K562 (cell line): ENCODE measurements around the gene ELOB. TPM values are rescaled to one million over a fixed set of nuclear protein-coding genes. Genes with fewer than 3 reads are reported as not detected.

Experiments
- ATAC-seq: fragments of 200-7000 bp; cut with Tn5 transposase; 3 replicates; pipeline ENCODE4 v1.9.1; 2020; ENCODE audit warnings: moderate library complexity
- BruUV-seq: library from RNA; stranded (reverse); fragments of 400-500 nt; replicated peaks from 2 replicates; lab custom pipeline; 2021; lab: Mats Ljungman, UMichigan
- CTCF ChIA-PET: fragments of 300-600 bp; formaldehyde crosslinking; extraction: SDS; loops from one replicate; lab custom pipeline; 2021; ENCODE audit warnings: low intra/inter-chr PET ratio; lab: Yijun Ruan, JAX
- POLR2A ChIA-PET: fragments of 300-600, 350-650 bp; sonication (Branson Sonifier 250); formaldehyde crosslinking; extraction: SDS; loops from one replicate; lab custom pipeline; 2021; ENCODE audit warnings: antibody characterized with exemption, inconsistent platforms; lab: Yijun Ruan, JAX
- DNase-seq, 4 experiments: peaks; one replicate each; pipeline versions ENCODE4 v3.0.0 to v3.0.0-alpha.2; 2011 to 2018; ENCODE audit warnings: low spot score in 3 of 4, mixed read lengths in 3 of 4; ENCODE audit errors: extremely low read depth in 1 of 4
- FAIRE-seq: peaks from 2 replicates; lab custom pipeline; 2011; peaks lifted over from hg19 to GRCh38; lab: Jason Lieb, UNC
- H2AFZ ChIP-seq: 2 replicates; pipeline ENCODE4 v1.6.0; 2011; ENCODE audit warnings: low read depth, low read length, control low read depth, inconsistent platforms
- H3K27ac ChIP-seq: fragments of 200-600 bp; 3 replicates; pipeline ENCODE4 v1.8.0; 2011; ENCODE audit warnings: low read depth, mild to moderate bottlenecking, control low read depth, inconsistent platforms, low read length, moderate library complexity, mixed read lengths; ENCODE audit errors: extremely low read depth
- H3K27me3 ChIP-seq, 2 experiments: fragments of 300-600 bp in 1 of 2; 2 replicates in 1 of 2; 3 replicates in 1 of 2; pipeline versions ENCODE4 v1.6.0 to v1.8.0; 2011; ENCODE audit warnings: inconsistent platforms in 2 of 2, low read length in 2 of 2, mild to moderate bottlenecking in 1 of 2, mixed read lengths in 1 of 2, moderate library complexity in 1 of 2; ENCODE audit not compliant: control insufficient read depth in 2 of 2, insufficient read depth in 2 of 2
- H3K36me3 ChIP-seq: fragments of 300-600 bp; 3 replicates; pipeline ENCODE4 v1.8.0; 2011; ENCODE audit warnings: mild to moderate bottlenecking, low read length, inconsistent platforms; ENCODE audit not compliant: control insufficient read depth, insufficient read depth
- H3K4me1 ChIP-seq, 2 experiments: fragments of 200-600 bp in 1 of 2; replicated peaks in 1 of 2; 2 replicates in 1 of 2; 3 replicates in 1 of 2; pipeline versions ENCODE4 v1.5.1 to v1.8.0; 2011; ENCODE audit warnings: inconsistent platforms in 2 of 2, low read length in 2 of 2, mild to moderate bottlenecking in 1 of 2, mixed read lengths in 1 of 2, moderate library complexity in 1 of 2; ENCODE audit not compliant: control insufficient read depth in 2 of 2, insufficient read depth in 2 of 2
- H3K4me2 ChIP-seq: 2 replicates; pipeline ENCODE4 v1.6.1; 2011; ENCODE audit warnings: low read length, control low read depth, inconsistent platforms, mixed read lengths; ENCODE audit not compliant: insufficient read depth
- H3K4me3 ChIP-seq: fragments of 200-600 bp; sonication (generic), shearing (Covaris generic); 2 replicates; pipeline ENCODE4 v1.5.1; 2016; ENCODE audit warnings: control low read depth, inconsistent platforms
- H3K79me2 ChIP-seq: fragments of 200-600 bp; 3 replicates; pipeline ENCODE4 v1.8.0; 2011; ENCODE audit warnings: low read length, inconsistent platforms; ENCODE audit not compliant: control insufficient read depth, insufficient read depth
- H3K9ac ChIP-seq, 2 experiments: 2 replicates each; pipeline versions ENCODE4 v1.6.0 to v1.6.1; 2011; ENCODE audit warnings: low read depth in 2 of 2, low read length in 2 of 2, control low read depth in 1 of 2, inconsistent platforms in 1 of 2, mild to moderate bottlenecking in 1 of 2, mixed read lengths in 1 of 2; ENCODE audit not compliant: insufficient read depth in 1 of 2
- H3K9me1 ChIP-seq: one replicate; pipeline ENCODE4 v1.6.0; 2011; ENCODE audit warnings: inconsistent platforms, mild to moderate bottlenecking, low read length, moderate library complexity; ENCODE audit not compliant: control insufficient read depth, insufficient read depth
- H3K9me3 ChIP-seq: replicated peaks from 2 replicates; pipeline ENCODE4 v1.5.1; 2011; ENCODE audit warnings: low read depth, low read length, inconsistent platforms; ENCODE audit not compliant: control insufficient read depth, insufficient read depth
- H4K20me1 ChIP-seq: replicated peaks from 2 replicates; pipeline ENCODE4 v1.6.1; 2011; ENCODE audit warnings: low read length, inconsistent platforms, mixed read lengths; ENCODE audit not compliant: control insufficient read depth, insufficient read depth
- POLR2AphosphoS5 ChIP-seq: IDR thresholded peaks from 2 replicates; pipeline ENCODE4 v1.6.1; 2011; ENCODE audit warnings: mild to moderate bottlenecking, low read depth, low read length, moderate library complexity; ENCODE audit not compliant: control insufficient read depth, insufficient read depth
- SOX6 ChIP-seq: fragments of 450-650 bp; IDR thresholded peaks from 2 replicates; pipeline ENCODE4 v1.6.1; 2014; ENCODE audit warnings: mild to moderate bottlenecking
- SUPT5H ChIP-seq: fragments of 450-650 bp; IDR thresholded peaks from 2 replicates; pipeline ENCODE4 v1.6.1; 2016
- TAF7 ChIP-seq: fragments of 450-650 bp; IDR thresholded peaks from 2 replicates; pipeline ENCODE4 v1.6.1; 2016; ENCODE audit warnings: missing genetic modification characterization, missing compliant biosample characterization
- TEAD4 ChIP-seq, 2 experiments: sonication (generic) in 1 of 2; formaldehyde crosslinking in 1 of 2; IDR thresholded peaks; 2 replicates each; pipeline versions ENCODE4 v1.6.1 to v1.8.0; 2012 to 2022; ENCODE audit warnings: borderline replicate concordance in 1 of 2, inconsistent platforms in 1 of 2, low read length in 1 of 2, mild to moderate bottlenecking in 1 of 2, missing genetic modification reagents in 1 of 2
- WGBS: fragments of 100-300 bp; shearing (Covaris generic); methylation state at CpG from one replicate; pipeline ENCODE4 v1.1.6; 2016; ENCODE audit warnings: low coverage, mixed read lengths; ENCODE audit not compliant: insufficient coverage; ENCODE audit errors: missing lambda C conversion rate; 5-methylcytosine and 5-hydroxymethylcytosine counted together
- in situ Hi-C: fragments of 300-500 bp; cut with MboI; formaldehyde crosslinking; loops from 4 replicates; pipeline ENCODE4 v1.15.0; 2018; ENCODE audit warnings: inconsistent platforms, mixed read lengths
- intact Hi-C: fragments of 100-400 bp; cut with micrococcal nuclease; formaldehyde crosslinking; loops from 2 replicates; pipeline ENCODE4 v1.14.2; 2022
- polyA plus RNA-seq, 8 experiments: library from polyadenylated mRNA; depleted of rRNA in 4 of 8; stranded (reverse) in 5 of 8; unstranded in 3 of 8; fragments of >200 nt; fragmentation: Nextera tagmentation in 2 of 8; fragmentation: Illumina TruSeq in 1 of 8; extraction: Ambion mirVana in 2 of 8; extraction: Trizol in 1 of 8; gene quantifications; 2 replicates each; pipeline versions ENCODE4 v1.2.1 to v1.2.3, GENCODE V29; 2011 to 2014; ENCODE audit warnings: inconsistent platforms in 1 of 8, missing spikeins in 1 of 8
- total RNA-seq, 7 experiments: library from RNA; depleted of rRNA in 6 of 7; stranded (reverse); fragments of >200 nt in 6 of 7; fragmentation: Illumina TruSeq in 2 of 7; extraction: Trizol in 2 of 7; gene quantifications; 2 replicates each; pipeline versions ENCODE4 v1.2.1 to v1.2.3, GENCODE V29; 2011 to 2021; ENCODE audit warnings: low replicate concordance in 1 of 7
- TF ChIP-seq, protein P1 (sequence below): fragments of 250-450 bp; sonication (Bioruptor Pico); IDR thresholded peaks from 2 replicates; pipeline ENCODE4 v1.5.1; 2021; ENCODE audit warnings: mild to moderate bottlenecking
- TF ChIP-seq, protein P2 (sequence below), 2 experiments: IDR thresholded peaks; 2 replicates each; pipeline ENCODE4 v1.6.1; 2011; ENCODE audit warnings: borderline replicate concordance in 1 of 2, control low read depth in 1 of 2, low read depth in 1 of 2, low read length in 1 of 2, mild to moderate bottlenecking in 1 of 2, mixed read lengths in 1 of 2, moderate library complexity in 1 of 2; ENCODE audit not compliant: insufficient read depth in 1 of 2, insufficient read length in 1 of 2, poor library complexity in 1 of 2, severe bottlenecking in 1 of 2; ENCODE audit errors: extremely low read depth in 1 of 2

The ELOB gene
- total and polyA plus RNA-seq, 9 of the 15 experiments (the other 6 are each of a cell fraction or from before 2014, with no cell fraction given), result 63.2 to 791 (median 237) TPM

DNA sequence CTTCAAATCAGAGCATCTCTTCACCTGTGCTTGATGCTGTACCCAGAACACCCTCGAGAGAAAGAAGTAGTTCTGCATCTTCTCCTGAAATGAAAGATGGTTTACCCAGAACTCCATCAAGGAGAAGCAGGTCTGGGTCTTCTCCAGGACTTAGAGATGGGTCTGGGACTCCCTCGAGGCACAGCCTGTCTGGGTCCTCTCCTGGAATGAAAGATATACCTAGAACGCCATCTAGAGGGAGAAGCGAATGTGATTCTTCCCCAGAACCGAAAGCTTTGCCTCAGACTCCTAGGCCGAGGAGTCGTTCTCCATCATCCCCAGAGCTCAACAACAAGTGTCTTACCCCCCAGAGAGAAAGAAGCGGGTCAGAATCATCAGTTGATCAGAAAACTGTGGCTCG, 12.4 kb downstream of the ELOB start:
- no peak for DNase-seq
- H3K9me3 ChIP-seq, result peaks cover 20% of the 10 kb centered on the region
- H3K9ac ChIP-seq, result no peak overlapping the region
- intact Hi-C loops (no loop called here), in situ Hi-C loops (no loop called here)
- H3K36me3 ChIP-seq, result peaks cover 100% of the 10 kb centered on the region
- no peak overlapping the region for H3K27ac ChIP-seq
- ChIA-PET CTCF (interaction anchor here (0.5 kb wide), 1 partner anchor 511 kb away, joined by 4 read pairs; no protein-coding TSS in a partner anchor), POLR2A (interaction anchor here (1.6 to 9.0 kb wide), 4 partner anchors 9 to 52 kb away, joined by 4 to 96 read pairs (median 16); partner anchors contain the start of genes ELOB, PRSS21 and SRRM2)
- TF ChIP-seq POLR2AphosphoS5 (0 out of 2 replicates have a peak, but pooled peaks have one; percentile 19), SUPT5H (0 out of 2 replicates have a peak, but pooled peaks have one; percentile 10), SOX6 (peak; percentile 8; the same call in 1 of the 2 replicates), TEAD4 (IDR thresholded peaks at IDR 0.05; ENCODE audit: low read length) (0 out of 2 replicates have a peak, but pooled peaks have one; percentile 9), TEAD4 (CRISPR knock-in tag; IDR thresholded peaks at IDR 0.05; ENCODE audit: borderline replicate concordance) (no peak), TAF7 (tag) (no peak)
- TF ChIP-seq, protein P1, sequence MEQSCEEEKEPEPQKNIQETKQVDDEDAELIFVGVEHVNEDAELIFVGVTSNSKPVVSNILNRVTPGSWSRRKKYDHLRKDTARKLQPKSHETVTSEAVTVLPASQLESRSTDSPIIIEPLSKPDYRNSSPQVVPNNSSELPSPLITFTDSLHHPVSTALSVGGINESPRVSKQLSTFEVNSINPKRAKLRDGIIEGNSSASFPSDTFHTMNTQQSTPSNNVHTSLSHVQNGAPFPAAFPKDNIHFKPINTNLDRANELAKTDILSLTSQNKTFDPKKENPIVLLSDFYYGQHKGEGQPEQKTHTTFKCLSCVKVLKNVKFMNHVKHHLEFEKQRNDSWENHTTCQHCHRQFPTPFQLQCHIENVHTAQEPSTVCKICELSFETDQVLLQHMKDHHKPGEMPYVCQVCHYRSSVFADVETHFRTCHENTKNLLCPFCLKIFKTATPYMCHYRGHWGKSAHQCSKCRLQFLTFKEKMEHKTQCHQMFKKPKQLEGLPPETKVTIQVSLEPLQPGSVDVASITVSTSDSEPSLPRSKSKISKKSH (CRISPR knock-in tag), result no peak
- TF ChIP-seq, protein P2, sequence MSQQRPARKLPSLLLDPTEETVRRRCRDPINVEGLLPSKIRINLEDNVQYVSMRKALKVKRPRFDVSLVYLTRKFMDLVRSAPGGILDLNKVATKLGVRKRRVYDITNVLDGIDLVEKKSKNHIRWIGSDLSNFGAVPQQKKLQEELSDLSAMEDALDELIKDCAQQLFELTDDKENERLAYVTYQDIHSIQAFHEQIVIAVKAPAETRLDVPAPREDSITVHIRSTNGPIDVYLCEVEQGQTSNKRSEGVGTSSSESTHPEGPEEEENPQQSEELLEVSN (IDR thresholded peaks at IDR 0.05; ENCODE audit: borderline replicate concordance in 1 of 2, extremely low read depth in 1 of 2, insufficient read depth in 1 of 2, insufficient read length in 1 of 2, low read depth in 1 of 2, low read length in 1 of 2, poor library complexity in 1 of 2, severe bottlenecking in 1 of 2), result peak in 1 of 2 experiments; percentile 10
- no peaks in the 10 kb centered on the region for H3K9me1 ChIP-seq
- peaks cover 9% of the 10 kb centered on the region for H4K20me1 ChIP-seq
- FAIRE-seq, result peak; percentile 37
- H3K27me3 ChIP-seq, result no peaks in the 10 kb centered on the region
- H3K4me1 ChIP-seq, result peaks cover 8 to 36% of the 10 kb centered on the region in 2 experiments; a peak in 4 of 5 replicates
- ATAC-seq, result no peak
- BruUV-seq, result no TSS peak
- H2AFZ ChIP-seq, result no peak overlapping the region
- no peak overlapping the region for H3K4me3 ChIP-seq
- no peak overlapping the region for H3K4me2 ChIP-seq
- H3K79me2 ChIP-seq, result peaks cover 83% of the 10 kb centered on the region
- 97% methylated on average over 9 of the region's 9 CpGs for WGBS
